Activated CD4-positive, alpha-beta T cell treated with anti-CD3 and anti-CD28 coated beads, Interleukin-2, amount 50 U/mL, for 48 hours (primary cell): Measurements from ENCODE around the gene RPL18.
"Not testable (repeated sequence)": the region's sequence is repeated elsewhere in the genome, so short reads cannot be mapped to it uniquely, and the experiment has no call there.

ENCODE experiments used
- DNase-seq, 2 experiments: peaks; one replicate each; pipeline ENCODE4 v3.0.0-alpha.2; 2020

RPL18 gene

GRCh38 chr19:48644355-48644754 is 25.4 kb upstream of the RPL18 start:
- no peak for DNase-seq

GRCh38 chr19:48642862-48643261 is 23.9 kb upstream of the RPL18 start:
- DNase-seq = no peak

GRCh38 chr19:48641850-48642249 is 22.9 kb upstream of the RPL18 start:
- DNase-seq = no peak

- no peak for DNase-seq
These were observed 20.8 kb upstream of the RPL18 start for GRCh38 chr19:48639483-48640375.

- DNase-seq = no peak
These were observed 19.9 kb upstream of the RPL18 start for GRCh38 chr19:48638831-48639381.

- peak; percentile 65 to 74 for DNase-seq
These were observed 19.2 kb upstream of the RPL18 start for GRCh38 chr19:48637948-48638830.

GRCh38 chr19:48637449-48637947 is 18.5 kb upstream of the RPL18 start:
- DNase-seq = peak; percentile 99

- no peak for DNase-seq
These were observed 18.0 kb upstream of the RPL18 start, which contains the start of gene DBP for GRCh38 chr19:48636859-48637448. DBP (minus strand) TSS chr19:48637379; CDS start chr19:48636994, 385 bp downstream.

GRCh38 chr19:48635966-48636858 is 17.2 kb upstream of the RPL18 start:
- DNase-seq = no peak

GRCh38 chr19:48635263-48635965 is 16.4 kb upstream of the RPL18 start:
- DNase-seq = peak; percentile 72 to 73

GRCh38 chr19:48634424-48635262 is 15.7 kb upstream of the RPL18 start:
- peak; percentile 95 to 96 for DNase-seq

GRCh38 chr19:48634036-48634342 is 15.0 kb upstream of the RPL18 start:
- DNase-seq = no peak

- no peak for DNase-seq
These were observed 14.4 kb upstream of the RPL18 start for GRCh38 chr19:48633148-48634035.

- DNase-seq = no peak
These were observed 13.7 kb upstream of the RPL18 start for GRCh38 chr19:48632692-48633147.

GRCh38 chr19:48632286-48632685 is 13.3 kb upstream of the RPL18 start:
- DNase-seq = not testable (repeated sequence)

GRCh38 chr19:48631225-48631624 is 12.2 kb upstream of the RPL18 start:
- no peak for DNase-seq

GRCh38 chr19:48630296-48631063 is 11.5 kb upstream of the RPL18 start:
- no peak for DNase-seq
